H1 (cell line): ENCODE data around the gene HES2. TPM values are rescaled to one million over a fixed set of nuclear protein-coding genes. Genes with fewer than 3 reads are reported as not detected.
A peak's percentile ranks its signal among the peaks of the same experiment; 100 is the strongest.

ENCODE experiments used
- ATF3 ChIP-seq: IDR thresholded peaks from 2 replicates; pipeline ENCODE4 v1.6.1; 2011; ENCODE audit warnings: low read depth, mild to moderate bottlenecking, low read length; ENCODE audit not compliant: insufficient read depth
- BCL11A ChIP-seq, 2 experiments: IDR thresholded peaks; one replicate each; pipeline ENCODE4 v1.6.1; 2011; ENCODE audit warnings: low read depth in 2 of 2, low read length in 2 of 2, mild to moderate bottlenecking in 2 of 2
- BRCA1 ChIP-seq: IDR thresholded peaks from 2 replicates; pipeline ENCODE4 v1.6.1; 2012; ENCODE audit warnings: low read depth, low read length, improper control_type of control experiment
- CBX5 ChIP-seq: fragments of 300-800, 300-1000 bp; sonication (generic); IDR thresholded peaks from 2 replicates; pipeline ENCODE4 v1.7.1; 2016; ENCODE audit warnings: antibody characterized with exemption, low read length, low read depth
- CBX8 ChIP-seq: fragments of 300-800, 300-1000 bp; sonication (generic); IDR thresholded peaks from 2 replicates; pipeline ENCODE4 v1.7.1; 2016; ENCODE audit warnings: low read depth, low read length, borderline replicate concordance
- CREB1 ChIP-seq: IDR thresholded peaks from 2 replicates; pipeline ENCODE4 v1.6.1; 2012; ENCODE audit warnings: inconsistent platforms
- EP300 ChIP-seq, 2 experiments: IDR thresholded peaks; 1 replicate in 1 of 2; 2 replicates in 1 of 2; pipeline ENCODE4 v1.6.1; 2011 to 2012; ENCODE audit warnings: low read depth in 2 of 2, low read length in 2 of 2, mild to moderate bottlenecking in 2 of 2, borderline replicate concordance in 1 of 2, inconsistent platforms in 1 of 2, moderate library complexity in 1 of 2
- EZH2 ChIP-seq: fragments of 200-600 bp; sonication (generic); IDR thresholded peaks from 2 replicates; pipeline ENCODE4 v1.7.1; 2012; ENCODE audit warnings: low read depth, mild to moderate bottlenecking, moderate library complexity, low read length, inconsistent platforms; ENCODE audit not compliant: severe bottlenecking
- HDAC2 ChIP-seq, 2 experiments: fragments of 300-600 bp in 1 of 2; sonication (generic) in 1 of 2; IDR thresholded peaks; 2 replicates each; pipeline ENCODE4 v1.6.1; 2011 to 2012; ENCODE audit warnings: low read depth in 2 of 2, low read length in 2 of 2, mild to moderate bottlenecking in 2 of 2, moderate library complexity in 2 of 2, borderline replicate concordance in 1 of 2, inconsistent platforms in 1 of 2
- JUND ChIP-seq: IDR thresholded peaks from 2 replicates; pipeline ENCODE4 v1.6.1; 2011; ENCODE audit warnings: mild to moderate bottlenecking, improper control_type of control experiment, low read length
- KDM1A ChIP-seq: fragments of 200-600, 300-600 bp; sonication (generic); IDR thresholded peaks from 2 replicates; pipeline ENCODE4 v1.7.1; 2016; ENCODE audit warnings: mild to moderate bottlenecking, low read length, borderline replicate concordance
- KDM4A ChIP-seq: IDR thresholded peaks from one replicate; pipeline ENCODE4 v1.7.1; 2012; ENCODE audit warnings: low read depth, mild to moderate bottlenecking, moderate library complexity, low read length, inconsistent platforms; ENCODE audit not compliant: severe bottlenecking
- MAFK ChIP-seq: IDR thresholded peaks from 2 replicates; pipeline ENCODE4 v1.6.1; 2012; ENCODE audit warnings: low read depth, mild to moderate bottlenecking, improper control_type of control experiment, low read length
- NRF1 ChIP-seq: IDR thresholded peaks from 2 replicates; pipeline ENCODE4 v1.6.1; 2011; ENCODE audit warnings: mild to moderate bottlenecking, low read depth, low read length, improper control_type of control experiment
- POLR2A ChIP-seq, 2 experiments: IDR thresholded peaks; 1 replicate in 1 of 2; 2 replicates in 1 of 2; pipeline ENCODE4 v1.6.1; 2011; ENCODE audit warnings: low read depth in 2 of 2, low read length in 2 of 2, mild to moderate bottlenecking in 2 of 2; ENCODE audit errors: control extremely low read depth in 1 of 2
- RFX5 ChIP-seq: IDR thresholded peaks from 2 replicates; pipeline ENCODE4 v1.6.1; 2011; ENCODE audit warnings: low read depth, low read length, improper control_type of control experiment, borderline replicate concordance
- SAP30 ChIP-seq: fragments of 300-600 bp; sonication (generic); IDR thresholded peaks from 2 replicates; pipeline ENCODE4 v1.7.1; 2012; ENCODE audit warnings: low read length, moderate library complexity, mild to moderate bottlenecking, inconsistent platforms; ENCODE audit not compliant: insufficient read depth, insufficient replicate concordance
- SIN3A ChIP-seq, 2 experiments: IDR thresholded peaks in 1 of 2; conservative IDR thresholded peaks in 1 of 2; 2 replicates each; pipeline ENCODE4 v1.6.1; 2011 to 2012; ENCODE audit warnings: low read length in 2 of 2, improper control_type of control experiment in 1 of 2, low read depth in 1 of 2, mild to moderate bottlenecking in 1 of 2
- SIRT6 ChIP-seq: IDR thresholded peaks from one replicate; pipeline ENCODE4 v1.7.1; 2012; ENCODE audit warnings: low read length, inconsistent platforms
- SP1 ChIP-seq: IDR thresholded peaks from 2 replicates; pipeline ENCODE4 v1.6.1; 2011; ENCODE audit warnings: low read depth, low read length
- SRF ChIP-seq: IDR thresholded peaks from 2 replicates; pipeline ENCODE4 v1.6.1; 2011; ENCODE audit warnings: mild to moderate bottlenecking, low read depth, low read length, moderate library complexity
- TCF12 ChIP-seq: IDR thresholded peaks from 2 replicates; pipeline ENCODE4 v1.6.1; 2011; ENCODE audit warnings: low read depth, mild to moderate bottlenecking, low read length
- TEAD4 ChIP-seq: IDR thresholded peaks from 2 replicates; pipeline ENCODE4 v1.6.1; 2012; ENCODE audit warnings: low read depth, low read length, inconsistent platforms, mixed read lengths
- YY1 ChIP-seq: IDR thresholded peaks from 2 replicates; pipeline ENCODE4 v1.6.1; 2011; ENCODE audit warnings: low read depth, mild to moderate bottlenecking, low read length
- polyA plus RNA-seq, 7 experiments: library from polyadenylated mRNA; depleted of rRNA in 3 of 7; stranded (reverse) in 5 of 7; unstranded in 2 of 7; fragments of >200 nt in 5 of 7; fragments of 200-250 nt in 2 of 7; gene quantifications; 1 replicate in 5 of 7; 2 replicates in 1 of 7; 4 replicates in 1 of 7; pipeline versions ENCODE4 v1.2.1 to v1.2.3, GENCODE V29; 2011 to 2013; ENCODE audit warnings: missing spikeins in 2 of 7, mixed read lengths in 2 of 7
- total RNA-seq: library from RNA; stranded (reverse); fragmentation: NEBNext Ultra II Directional; extraction: Animal tissue kit (Norgen Biotek cat#: 25700); gene quantifications from 2 replicates; pipeline ENCODE4 v1.2.1, GENCODE V29; 2021

Gene HES2
- total and polyA plus RNA-seq, 2 of the 8 experiments (the other 6 are each of a cell fraction or from before 2014, with no cell fraction given), result 0.15 to 0.53 TPM

- TF ChIP-seq HDAC2 (IDR thresholded peaks at IDR 0.05; ENCODE audit: borderline replicate concordance in 1 of 2, low read depth in 2 of 2, low read length in 2 of 2), result no peak
- TF ChIP-seq TEAD4, result 0 out of 2 replicates have a peak, but pooled peaks have one; percentile 7
- TF ChIP-seq CREB1, result peak; percentile 35; the same call in 1 of the 2 replicates
- TF ChIP-seq JUND, result no peak
- TF ChIP-seq KDM1A, result no peak
- TF ChIP-seq SRF, result no peak
- no peak for TF ChIP-seq SP1
- no peak for TF ChIP-seq POLR2A (IDR thresholded peaks at IDR 0.05; ENCODE audit: control extremely low read depth in 1 of 2, low read depth in 2 of 2, low read length in 2 of 2)
- 0 out of 2 replicates have a peak, but pooled peaks have one; percentile 3 for TF ChIP-seq ATF3
- TF ChIP-seq YY1, result peak; percentile 67; the same call in 1 of the 2 replicates
- TF ChIP-seq BRCA1, result no peak
- TF ChIP-seq NRF1, result no peak
- no peak for TF ChIP-seq SIRT6
- TF ChIP-seq EP300 (IDR thresholded peaks at IDR 0.05; ENCODE audit: borderline replicate concordance in 1 of 2, low read depth in 2 of 2, low read length in 2 of 2), result no peak
- TF ChIP-seq RFX5, result no peak
- TF ChIP-seq CBX8, result no peak
- TF ChIP-seq KDM4A, result no peak
- no peak for TF ChIP-seq CBX5
- TF ChIP-seq TCF12, result 0 out of 2 replicates have a peak, but pooled peaks have one; percentile 44
- TF ChIP-seq SAP30, result no peak
- no peak for TF ChIP-seq BCL11A (IDR thresholded peaks at IDR 0.05; ENCODE audit: low read depth in 2 of 2, low read length in 2 of 2)
- 0 out of 4 replicates have a peak, but pooled peaks of 1 of the 2 experiments have one; percentile 49 for TF ChIP-seq SIN3A (conservative IDR thresholded peaks at IDR 0.05 in 1 of 2, IDR thresholded peaks at IDR 0.05 in 1 of 2; ENCODE audit: low read depth in 1 of 2, low read length in 2 of 2)
- TF ChIP-seq MAFK, result no peak
- TF ChIP-seq EZH2, result peak; percentile 29
Observed at GRCh38 chr1:6423321-6423999, 3.7 kb upstream of the HES2 start (continued).
